Limb (tissue), 2 donors: Measurements from ENCODE around the gene SCAP.

Experiments used
- DNase-seq, 2 donors: peaks; one replicate each; pipeline ENCODE4 v3.0.0-alpha.2; 2016; ENCODE audit errors: extremely low spot score in 2 of 2

Gene SCAP

DNA sequence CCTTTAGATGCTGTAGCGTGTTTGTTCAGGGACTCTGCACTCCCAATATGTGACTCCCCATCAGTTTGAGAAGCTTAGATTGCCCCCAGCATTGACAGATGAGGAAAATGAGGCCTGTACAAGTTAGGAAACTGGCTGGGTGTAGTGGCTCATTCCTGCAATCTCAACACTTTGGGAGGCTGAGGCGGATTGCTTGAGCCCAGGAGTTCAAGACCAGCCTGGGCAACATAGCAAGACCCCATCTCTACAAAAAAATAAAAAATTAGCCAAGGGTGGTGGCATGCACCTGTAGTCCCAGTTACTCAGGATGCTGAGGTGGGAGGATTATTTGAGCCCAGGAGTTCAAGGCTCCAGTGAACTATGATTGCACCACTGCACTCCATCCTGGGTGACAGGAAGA is 108.9 kb downstream of the SCAP start:
- no peak for DNase-seq

DNA sequence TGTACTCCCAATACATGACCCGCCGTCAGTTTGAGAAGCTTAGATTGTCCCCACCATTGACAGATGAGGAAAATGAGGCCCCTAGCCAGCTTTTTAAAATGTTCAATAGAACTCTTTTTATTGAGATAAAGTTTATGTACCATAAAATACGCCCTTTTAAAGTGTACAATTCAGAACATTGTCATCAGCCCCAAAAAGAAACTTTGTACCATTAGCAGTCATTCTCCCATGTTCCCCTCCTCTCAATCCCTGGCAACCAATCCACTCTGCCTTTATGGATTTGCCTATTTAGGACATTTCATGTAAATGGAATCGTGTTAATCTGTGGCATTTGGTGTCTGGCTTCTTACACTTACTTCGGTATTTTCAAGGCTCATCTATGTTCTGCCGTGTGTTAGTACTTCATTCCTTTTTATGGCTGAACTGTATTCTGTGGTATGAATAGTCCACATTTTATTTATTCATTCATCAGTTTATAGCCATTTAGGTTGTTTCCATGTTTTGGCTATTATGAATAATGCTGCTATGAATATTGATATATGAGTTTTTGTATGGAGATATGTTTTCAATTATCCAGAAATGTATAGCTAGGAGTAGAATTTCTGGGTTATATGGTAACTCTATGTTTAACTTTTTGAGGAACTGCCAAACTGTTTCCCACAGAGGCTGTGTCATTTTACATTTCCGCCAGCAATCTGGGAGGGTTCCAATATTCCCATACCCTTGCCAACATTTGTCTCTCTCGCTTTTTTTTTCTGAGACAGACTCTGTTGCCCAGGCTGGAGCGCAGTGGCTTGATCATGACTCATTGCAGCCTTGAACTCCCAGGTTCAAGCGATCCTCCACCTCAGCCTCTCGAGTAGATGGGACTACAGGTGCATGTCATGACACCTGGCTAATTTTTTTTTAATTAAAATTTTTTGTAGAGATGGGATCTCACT is 110.3 kb downstream of the SCAP start:
- peak; percentile 39 to 55 for DNase-seq
